Activated CD8-positive, alpha-beta memory T cell treated with anti-CD3 and anti-CD28 coated beads for 36 hours (primary cell): Measurements from ENCODE around the gene CDK15. TPM values are rescaled to one million over a fixed set of nuclear protein-coding genes. Genes with fewer than 3 reads are reported as not detected.
"Not testable (repeated sequence)": the region's sequence is repeated elsewhere in the genome, so short reads cannot be mapped to it uniquely, and the experiment has no call there.

Experiments
- CTCF ChIA-PET: fragments of 350-600 bp; sonication (Branson Sonifier 250); formaldehyde crosslinking; loops from one replicate; lab custom pipeline; 2021; ENCODE audit warnings: antibody characterized with exemption; lab: Charles Lee
- POLR2A ChIA-PET: fragments of 350-600 bp; sonication (Branson Sonifier 250); formaldehyde crosslinking; loops from one replicate; lab custom pipeline; 2021; ENCODE audit warnings: antibody characterized with exemption; lab: Charles Lee
- total RNA-seq, 2 experiments: library from RNA; stranded (reverse); gene quantifications; one replicate each; pipeline ENCODE4 v1.2.3, GENCODE V29; 2021

Gene CDK15
- total RNA-seq: not detected

GRCh38 chr2:201806442-201807170 is at the start of gene CDK15:
CDK15 (plus strand) TSS chr2:201806537; CDS start chr2:201806665, 128 bp downstream.
- ChIA-PET POLR2A (no interaction called here), CTCF (no interaction called here)

- CTCF ChIA-PET: no interaction called here
- POLR2A ChIA-PET: no interaction called here
These were observed 48.1 kb upstream of the CDK15 start for GRCh38 chr2:201758234-201758633.

GRCh38 chr2:201758873-201759272 is 47.5 kb upstream of the CDK15 start:
- ChIA-PET POLR2A (no interaction called here), CTCF (no interaction called here)

- CTCF ChIA-PET: no interaction called here
- POLR2A ChIA-PET: no interaction called here
These were observed 46.8 kb upstream of the CDK15 start for GRCh38 chr2:201759567-201759966.

- CTCF ChIA-PET: no interaction called here
These were observed 45.2 kb upstream of the CDK15 start for GRCh38 chr2:201761101-201761500.

GRCh38 chr2:201764469-201764868 is 41.9 kb upstream of the CDK15 start:
- POLR2A ChIA-PET, CTCF ChIA-PET: not testable (repeated sequence)

More at GRCh38 chr2:201761101-201761500, 45.2 kb upstream of the CDK15 start:
- POLR2A ChIA-PET: no interaction called here

- POLR2A ChIA-PET: no interaction called here
- CTCF ChIA-PET: no interaction called here
These were observed 40.5 kb upstream of the CDK15 start for GRCh38 chr2:201765799-201766198.

- POLR2A ChIA-PET: no interaction called here
These were observed 37.4 kb upstream of the CDK15 start for GRCh38 chr2:201768918-201769317.

GRCh38 chr2:201769666-201770373 is 36.5 kb upstream of the CDK15 start:
- ChIA-PET CTCF (no interaction called here), POLR2A (no interaction called here)

More at GRCh38 chr2:201768918-201769317, 37.4 kb upstream of the CDK15 start:
- CTCF ChIA-PET: no interaction called here

GRCh38 chr2:201773990-201774389 is 32.3 kb upstream of the CDK15 start:
- ChIA-PET POLR2A (no interaction called here), CTCF (no interaction called here)

GRCh38 chr2:201774546-201774945 is 31.8 kb upstream of the CDK15 start:
- ChIA-PET CTCF (no interaction called here), POLR2A (no interaction called here)

GRCh38 chr2:201775326-201775725 is 31.0 kb upstream of the CDK15 start:
- ChIA-PET POLR2A (no interaction called here), CTCF (no interaction called here)

- POLR2A ChIA-PET: no interaction called here
- CTCF ChIA-PET: no interaction called here
These were observed 29.3 kb upstream of the CDK15 start for GRCh38 chr2:201777043-201777442.

GRCh38 chr2:201777869-201778268 is 28.5 kb upstream of the CDK15 start:
- CTCF ChIA-PET: no interaction called here
- POLR2A ChIA-PET: no interaction called here

GRCh38 chr2:201779901-201780673 is 26.2 kb upstream of the CDK15 start:
- POLR2A ChIA-PET: interaction anchor here (0.6 to 1.1 kb wide), 3 partner anchors 48 to 329 kb away, joined by 3 to 4 read pairs (median 4); partner anchors contain the start of genes STRADB and TRAK2
- CTCF ChIA-PET: interaction anchor here (1.2 kb wide), 1 partner anchor 50 kb away, joined by 3 read pairs; no protein-coding TSS in a partner anchor

GRCh38 chr2:201780674-201781493 is 25.5 kb upstream of the CDK15 start, which contains the start of gene ALS2:
ALS2 (minus strand) TSS chr2:201780933; CDS start chr2:201768885, 12,048 bp downstream.
- ChIA-PET CTCF (interaction anchor here (1.2 kb wide), 1 partner anchor 51 kb away, joined by 3 read pairs; no protein-coding TSS in a partner anchor), POLR2A (interaction anchor here (0.6 to 1.1 kb wide), 3 partner anchors 49 to 329 kb away, joined by 3 to 4 read pairs (median 4); partner anchors contain the start of genes STRADB and TRAK2)

GRCh38 chr2:201781557-201782051 is 24.7 kb upstream of the CDK15 start:
- ChIA-PET CTCF (no interaction called here), POLR2A (interaction anchor here (0.6 to 1.1 kb wide), 2 partner anchors 139 to 181 kb away, joined by 3 to 7 read pairs; no protein-coding TSS in a partner anchor)

- ChIA-PET POLR2A (no interaction called here), CTCF (no interaction called here)
These were observed 21.8 kb upstream of the CDK15 start for GRCh38 chr2:201784563-201784962.

GRCh38 chr2:201785135-201785534 is 21.2 kb upstream of the CDK15 start:
- ChIA-PET CTCF (no interaction called here), POLR2A (no interaction called here)
